Thoracic aorta (tissue), 2 donors: Measurements from ENCODE around the gene HOXA5. TPM values are rescaled to one million over a fixed set of nuclear protein-coding genes. Genes with fewer than 3 reads are reported as not detected.

Source experiments
- ATAC-seq: fragments of 150-250 bp; one replicate; pipeline ENCODE4 v1.8.0; 2017; ENCODE audit warnings: low read depth; ENCODE audit not compliant: insufficient number of reproducible peaks, low FRiP score
- DNase-seq: peaks from one replicate; pipeline ENCODE4 v3.0.0-alpha.2; 2020; ENCODE audit warnings: low spot score
- H3K27ac ChIP-seq, 2 donors: fragments of 200-600 bp; sonication (generic); 1 replicate in 1 of 2; 2 replicates in 1 of 2; pipeline ENCODE4 v1.5.1; 2016; ENCODE audit warnings: mild to moderate bottlenecking in 2 of 2, moderate library complexity in 2 of 2
- H3K27me3 ChIP-seq: fragments of 200-600 bp; sonication (generic); replicated peaks from 2 replicates; pipeline ENCODE4 v1.6.0; 2016; ENCODE audit warnings: mild to moderate bottlenecking; ENCODE audit not compliant: insufficient read depth
- H3K36me3 ChIP-seq: fragments of 200-600 bp; sonication (generic); one replicate; pipeline ENCODE4 v1.5.1; 2016
- H3K4me1 ChIP-seq, 2 donors: fragments of 200-600 bp; sonication (generic); 1 replicate in 1 of 2; 2 replicates in 1 of 2; pipeline versions ENCODE4 v1.5.1 to v1.6.0; 2016; ENCODE audit warnings: low read depth in 2 of 2, mild to moderate bottlenecking in 1 of 2; ENCODE audit not compliant: control insufficient read depth in 1 of 2
- H3K4me3 ChIP-seq: fragments of 200-600 bp; sonication (generic); 2 replicates; pipeline ENCODE4 v1.5.1; 2016; ENCODE audit warnings: mild to moderate bottlenecking
- H3K9me3 ChIP-seq: fragments of 200-600 bp; sonication (generic); 2 replicates; pipeline ENCODE4 v1.5.1; 2016
- CTCF ChIP-seq: fragments of 200-600 bp; sonication (generic); IDR thresholded peaks from one replicate; pipeline ENCODE4 v1.5.1; 2019; ENCODE audit warnings: antibody characterized with exemption
- total RNA-seq, 2 donors: library from RNA; depleted of rRNA; stranded (reverse); fragments of >200 nt; gene quantifications; one replicate each; pipeline versions ENCODE4 v1.1.0 to v1.2.3, GENCODE V29; 2016

HOXA5 gene
- total RNA-seq, 2 donors from 2014 or later = 0.35 to 1.2 TPM

GRCh38 chr7:27104341-27105058, 39.0 kb downstream of the HOXA5 start:
- ATAC-seq = no peak
- Histone ChIP-seq H3K27me3 (no peaks in the 10 kb centered on the region), H3K9me3 (no peaks in the 10 kb centered on the region), H3K4me3 (peak overlapping the region; percentile 99), H3K4me1 (peaks cover 25 to 65% of the 10 kb centered on the region in 2 donors), H3K27ac (peak overlapping the region; percentile 87 to 96), H3K36me3 (no peaks in the 10 kb centered on the region)
- DNase-seq = no peak
- TF ChIP-seq CTCF = no peak

- Histone ChIP-seq H3K4me3 (peak overlapping the region; percentile 99), H3K4me1 (peaks cover 20 to 63% of the 10 kb centered on the region in 2 donors)
- DNase-seq = no peak
These were observed 39.8 kb downstream of the HOXA5 start for GRCh38 chr7:27103489-27104226.

GRCh38 chr7:27102581-27103442, 40.7 kb downstream of the HOXA5 start, which contains the start of gene HOXA2:
HOXA2 (minus strand) TSS chr7:27102683; CDS start chr7:27102500, 183 bp downstream.
- no peak for TF ChIP-seq CTCF
- Histone ChIP-seq H3K27ac (peak within 1 kb of the TSS; percentile 87 to 96), H3K9me3 (no peaks in the 10 kb centered on the region), H3K36me3 (no peaks in the 10 kb centered on the region), H3K4me1 (peaks cover 20 to 58% of the 10 kb centered on the region in 2 donors), H3K27me3 (no peaks in the 10 kb centered on the region), H3K4me3 (peak within 1 kb of the TSS; percentile 99)
- ATAC-seq (no peak), DNase-seq (no peak)

More at GRCh38 chr7:27103489-27104226, 39.8 kb downstream of the HOXA5 start:
- no peak for ATAC-seq
- TF ChIP-seq CTCF = no peak
- Histone ChIP-seq H3K36me3 (no peaks in the 10 kb centered on the region), H3K9me3 (no peaks in the 10 kb centered on the region), H3K27ac (peak overlapping the region; percentile 87 to 96), H3K27me3 (no peaks in the 10 kb centered on the region)

- no peak for DNase-seq
- peaks cover 20 to 58% of the 10 kb centered on the region in 2 donors for H3K4me1 ChIP-seq
These were observed 41.4 kb downstream of the HOXA5 start for GRCh38 chr7:27101957-27102580.

More at GRCh38 chr7:27101957-27102580, 41.4 kb downstream of the HOXA5 start:
- no peaks in the 10 kb centered on the region for H3K27me3 ChIP-seq
- H3K36me3 ChIP-seq = no peaks in the 10 kb centered on the region
- peak overlapping the region; percentile 87 to 96 for H3K27ac ChIP-seq
- peak; percentile 22 for ATAC-seq
- TF ChIP-seq CTCF = no peak
- no peaks in the 10 kb centered on the region for H3K9me3 ChIP-seq
- peak overlapping the region; percentile 99 for H3K4me3 ChIP-seq
